ENCODE results near the gene KNCN. TPM values are rescaled to one million over a fixed set of nuclear protein-coding genes. Genes with fewer than 3 reads are reported as not detected.

Gene KNCN
- total RNA-seq, 2 experiments from 2014 or later: not detected

- no peak for ATAC-seq (ENCODE audit: poor library complexity)
- H3K36me3 Mint-ChIP-seq (ENCODE audit: low read depth): peaks cover 38% of the 10 kb centered on the region
These were observed 7.5 kb upstream of the KNCN start for GRCh38 chr1:46558966-46559365.

GRCh38 chr1:46558141-46558963, 6.9 kb upstream of the KNCN start:
- H3K27ac ChIP-seq (ENCODE audit: low read depth in 1 of 2, low read length in 2 of 2): no peak overlapping the region
- H3K4me1 ChIP-seq (ENCODE audit: insufficient read depth, low read length): no peaks in the 10 kb centered on the region
- DNase-seq: no peak
- intact Hi-C loops (cut with DNase I, micrococcal nuclease): no loop called here
- Mint-ChIP-seq H3K27ac (no peak overlapping the region), H3K27me3 (no peaks in the 10 kb centered on the region), H3K9me3 (no peaks in the 10 kb centered on the region), H3K36me3 (ENCODE audit: low read depth) (peaks cover 35% of the 10 kb centered on the region), H3K4me3 (no peak overlapping the region), H3K4me1 (ENCODE audit: low read depth) (no peaks in the 10 kb centered on the region)
- POLR2A ChIA-PET: no interaction called here
- H3K4me3 ChIP-seq (ENCODE audit: low read length): no peak overlapping the region
- no peak for TF ChIP-seq CTCF (IDR thresholded peaks at IDR 0.05)
- H3K27me3 ChIP-seq (ENCODE audit: control insufficient read depth in 1 of 2, insufficient read depth in 2 of 2, low read length in 2 of 2): no peaks in the 10 kb centered on the region
- peaks cover 31% of the 10 kb centered on the region for H3K36me3 ChIP-seq (ENCODE audit: insufficient read depth, low read length)
- CTCF ChIA-PET: no interaction called here
- ATAC-seq (ENCODE audit: poor library complexity): no peak
- no peaks in the 10 kb centered on the region for H3K9me3 ChIP-seq (ENCODE audit: control insufficient read depth in 1 of 2, insufficient read depth in 1 of 2, low read length in 2 of 2)

More at GRCh38 chr1:46558966-46559365, 7.5 kb upstream of the KNCN start:
- TF ChIP-seq CTCF (IDR thresholded peaks at IDR 0.05): no peak
- no peak overlapping the region for H3K4me3 Mint-ChIP-seq
- H3K27me3 Mint-ChIP-seq: no peaks in the 10 kb centered on the region
- no peak overlapping the region for H3K27ac Mint-ChIP-seq
- peaks cover 33% of the 10 kb centered on the region for H3K36me3 ChIP-seq (ENCODE audit: insufficient read depth, low read length)
- no peaks in the 10 kb centered on the region for H3K4me1 Mint-ChIP-seq (ENCODE audit: low read depth)
- H3K4me3 ChIP-seq (ENCODE audit: low read length): no peak overlapping the region
- H3K27me3 ChIP-seq (ENCODE audit: control insufficient read depth in 1 of 2, insufficient read depth in 2 of 2, low read length in 2 of 2): no peaks in the 10 kb centered on the region
- ChIA-PET POLR2A (no interaction called here), CTCF (no interaction called here)
- no peaks in the 10 kb centered on the region for H3K9me3 ChIP-seq (ENCODE audit: control insufficient read depth in 1 of 2, insufficient read depth in 1 of 2, low read length in 2 of 2)
- intact Hi-C loops (cut with DNase I, micrococcal nuclease): no loop called here
- no peaks in the 10 kb centered on the region for H3K9me3 Mint-ChIP-seq
- H3K4me1 ChIP-seq (ENCODE audit: insufficient read depth, low read length): no peaks in the 10 kb centered on the region
- H3K27ac ChIP-seq (ENCODE audit: low read depth in 1 of 2, low read length in 2 of 2): no peak overlapping the region
- DNase-seq: no peak

- no peak overlapping the region for H3K4me3 ChIP-seq (ENCODE audit: low read length)
- DNase-seq (no peak), ATAC-seq (ENCODE audit: poor library complexity) (no peak)
- peaks cover 22% of the 10 kb centered on the region for H3K36me3 ChIP-seq (ENCODE audit: insufficient read depth, low read length)
- POLR2A ChIA-PET: no interaction called here
- no peaks in the 10 kb centered on the region for H3K9me3 Mint-ChIP-seq
- H3K27me3 ChIP-seq (ENCODE audit: control insufficient read depth in 1 of 2, insufficient read depth in 2 of 2, low read length in 2 of 2): no peaks in the 10 kb centered on the region
- H3K36me3 Mint-ChIP-seq (ENCODE audit: low read depth): peaks cover 26% of the 10 kb centered on the region
- H3K4me1 Mint-ChIP-seq (ENCODE audit: low read depth): no peaks in the 10 kb centered on the region
- H3K27ac Mint-ChIP-seq: no peak overlapping the region
- intact Hi-C loops (cut with DNase I, micrococcal nuclease): no loop called here
- CTCF ChIA-PET: no interaction called here
- H3K9me3 ChIP-seq (ENCODE audit: control insufficient read depth in 1 of 2, insufficient read depth in 1 of 2, low read length in 2 of 2): no peaks in the 10 kb centered on the region
- no peak for TF ChIP-seq CTCF (IDR thresholded peaks at IDR 0.05)
- no peaks in the 10 kb centered on the region for H3K27me3 Mint-ChIP-seq
- H3K4me1 ChIP-seq (ENCODE audit: insufficient read depth, low read length): no peaks in the 10 kb centered on the region
- H3K27ac ChIP-seq (ENCODE audit: low read depth in 1 of 2, low read length in 2 of 2): no peak overlapping the region
- H3K4me3 Mint-ChIP-seq: no peak overlapping the region
These were observed 6.0 kb upstream of the KNCN start for GRCh38 chr1:46557403-46557802.
